Measurements from ENCODE around the gene PHPT1. TPM values are rescaled to one million over a fixed set of nuclear protein-coding genes. Genes with fewer than 3 reads are reported as not detected.

PHPT1 gene
- total RNA-seq, 1 donor, result 105 TPM

- no peak for DNase-seq (ENCODE audit: low read depth)
- TF ChIP-seq, protein P1, sequence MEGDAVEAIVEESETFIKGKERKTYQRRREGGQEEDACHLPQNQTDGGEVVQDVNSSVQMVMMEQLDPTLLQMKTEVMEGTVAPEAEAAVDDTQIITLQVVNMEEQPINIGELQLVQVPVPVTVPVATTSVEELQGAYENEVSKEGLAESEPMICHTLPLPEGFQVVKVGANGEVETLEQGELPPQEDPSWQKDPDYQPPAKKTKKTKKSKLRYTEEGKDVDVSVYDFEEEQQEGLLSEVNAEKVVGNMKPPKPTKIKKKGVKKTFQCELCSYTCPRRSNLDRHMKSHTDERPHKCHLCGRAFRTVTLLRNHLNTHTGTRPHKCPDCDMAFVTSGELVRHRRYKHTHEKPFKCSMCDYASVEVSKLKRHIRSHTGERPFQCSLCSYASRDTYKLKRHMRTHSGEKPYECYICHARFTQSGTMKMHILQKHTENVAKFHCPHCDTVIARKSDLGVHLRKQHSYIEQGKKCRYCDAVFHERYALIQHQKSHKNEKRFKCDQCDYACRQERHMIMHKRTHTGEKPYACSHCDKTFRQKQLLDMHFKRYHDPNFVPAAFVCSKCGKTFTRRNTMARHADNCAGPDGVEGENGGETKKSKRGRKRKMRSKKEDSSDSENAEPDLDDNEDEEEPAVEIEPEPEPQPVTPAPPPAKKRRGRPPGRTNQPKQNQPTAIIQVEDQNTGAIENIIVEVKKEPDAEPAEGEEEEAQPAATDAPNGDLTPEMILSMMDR (IDR thresholded peaks at IDR 0.05; ENCODE audit: insufficient read depth, low read depth, low read length), result no peak
- H3K4me3 ChIP-seq (ENCODE audit: low read depth, low read length), result no peak overlapping the region
Measured at GRCh38 chr9:136814725-136815421, 34.3 kb upstream of the PHPT1 start.

- TF ChIP-seq, protein P1 (IDR thresholded peaks at IDR 0.05; ENCODE audit: insufficient read depth, low read depth, low read length), result no peak
- no peak for DNase-seq (ENCODE audit: low read depth)
- no peak overlapping the region for H3K4me3 ChIP-seq (ENCODE audit: low read depth, low read length)
Measured at GRCh38 chr9:136815422-136815782, 33.8 kb upstream of the PHPT1 start.

DNA sequence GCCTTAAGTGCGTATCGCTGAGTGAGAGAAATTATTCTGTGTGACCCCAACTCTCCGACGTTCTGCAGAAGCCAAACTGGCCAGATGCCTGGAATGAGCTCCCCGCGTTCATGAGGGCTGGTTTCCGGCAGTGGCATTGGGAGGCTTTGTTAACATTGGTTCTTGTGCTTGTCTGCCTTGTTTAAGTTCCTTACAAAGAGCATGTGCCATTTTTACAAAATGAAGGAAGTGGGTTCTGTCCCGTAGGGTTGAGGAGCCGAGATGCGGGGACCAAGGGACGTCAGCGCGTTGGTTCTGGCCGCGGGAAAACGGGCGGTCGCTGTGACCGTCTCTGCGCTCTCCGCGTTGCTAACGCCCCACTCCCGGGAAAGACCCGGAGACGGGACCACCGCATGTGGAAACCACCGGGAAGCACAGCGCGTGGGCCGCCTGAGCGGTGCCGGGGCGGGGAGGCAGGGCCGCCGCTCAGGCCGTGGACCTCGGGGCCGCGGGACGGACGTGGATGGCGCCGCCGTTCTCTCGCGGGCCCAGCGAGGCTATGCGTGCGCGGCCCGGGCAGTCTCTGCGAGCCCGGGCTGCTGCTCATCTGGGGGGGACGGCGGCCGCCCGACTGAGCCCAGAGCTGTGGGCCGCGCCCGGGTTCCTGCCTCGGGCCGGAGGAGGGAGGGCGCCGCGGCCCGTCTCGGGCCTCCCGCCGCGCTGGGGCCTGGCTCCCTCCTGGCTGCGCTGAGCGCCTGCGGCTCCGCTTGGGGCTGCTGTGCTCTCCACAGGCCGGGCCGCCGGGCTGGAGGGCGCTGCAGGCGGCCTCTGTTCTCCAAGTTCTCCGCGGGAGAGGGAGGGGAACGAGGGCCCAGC is 28.0 kb upstream of the PHPT1 start:
- TF ChIP-seq, protein P1 (IDR thresholded peaks at IDR 0.05; ENCODE audit: insufficient read depth, low read depth, low read length), result no peak
- no peak overlapping the region for H3K4me3 ChIP-seq (ENCODE audit: low read depth, low read length)
- DNase-seq (ENCODE audit: low read depth), result peak; percentile 20

- DNase-seq (ENCODE audit: low read depth), result no peak
- H3K4me3 ChIP-seq (ENCODE audit: low read depth, low read length), result no peak overlapping the region
- TF ChIP-seq, protein P1 (IDR thresholded peaks at IDR 0.05; ENCODE audit: insufficient read depth, low read depth, low read length), result no peak
Measured at GRCh38 chr9:136821826-136822544, 27.2 kb upstream of the PHPT1 start.

GRCh38 chr9:136823136-136824046 is 25.8 kb upstream of the PHPT1 start:
- DNase-seq (ENCODE audit: low read depth), result no peak
- no peak overlapping the region for H3K4me3 ChIP-seq (ENCODE audit: low read depth, low read length)
- TF ChIP-seq, protein P1 (IDR thresholded peaks at IDR 0.05; ENCODE audit: insufficient read depth, low read depth, low read length), result no peak
